NCI-H2227 (cell line): ENCODE data around the gene GAK.

Source experiments
- DNase-seq: peaks from one replicate; lab custom pipeline; 2025; ENCODE audit not compliant: unreplicated experiment; lab: John Stamatoyannopoulos, UW

GAK gene

GRCh38 chr4:909131-909571 lies 23.0 kb downstream of the GAK start:
- no peak for DNase-seq

- DNase-seq: no peak
These were observed 24.3 kb downstream of the GAK start for GRCh38 chr4:907691-908425.

GRCh38 chr4:907103-907400 lies 25.1 kb downstream of the GAK start:
- DNase-seq: no peak

- no peak for DNase-seq
These were observed 25.6 kb downstream of the GAK start for GRCh38 chr4:906339-907102.

DNA sequence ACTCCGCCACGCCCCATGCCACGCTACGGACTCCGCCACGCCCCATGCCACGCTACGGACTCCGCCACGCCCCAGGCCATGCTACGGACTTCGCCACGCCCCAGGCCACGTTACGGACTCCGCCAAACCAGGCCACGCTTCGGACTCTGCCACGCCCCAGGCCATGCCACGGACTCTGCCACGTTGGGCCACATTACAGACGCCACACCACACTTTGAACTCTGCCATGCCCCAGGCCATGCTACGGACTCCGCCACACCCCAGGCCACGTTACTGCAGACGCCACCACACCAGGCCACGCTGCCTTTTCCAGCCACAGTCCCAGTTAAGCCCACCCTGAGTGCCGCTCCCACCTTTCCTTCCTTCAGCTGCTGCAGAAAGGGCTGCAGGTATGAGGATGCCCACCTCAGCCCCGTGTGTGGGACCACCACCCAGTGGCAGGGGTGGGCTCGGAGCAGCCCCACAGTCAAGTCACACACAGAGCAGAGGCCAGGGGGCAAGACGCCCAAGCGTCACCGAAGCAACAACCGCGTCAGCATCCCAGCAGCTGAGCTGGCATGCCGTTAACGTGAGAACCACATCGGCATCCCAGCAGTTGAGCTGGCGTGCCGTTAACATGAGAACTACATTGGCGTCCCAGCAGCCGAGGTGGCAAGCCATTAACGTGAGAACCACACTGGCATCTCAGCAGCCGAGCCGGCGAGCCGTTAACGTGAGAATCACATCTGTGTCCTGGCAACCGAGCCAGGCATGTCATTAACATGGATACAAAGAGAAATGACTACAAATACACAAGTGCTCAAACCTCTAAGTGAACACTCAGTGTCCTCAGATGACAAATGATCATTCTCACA lies 26.4 kb downstream of the GAK start:
- DNase-seq: no peak

- DNase-seq: no peak
These were observed 28.8 kb downstream of the GAK start for GRCh38 chr4:903066-904046.

- no peak for DNase-seq
These were observed 30.8 kb downstream of the GAK start for GRCh38 chr4:901192-901910.

DNA sequence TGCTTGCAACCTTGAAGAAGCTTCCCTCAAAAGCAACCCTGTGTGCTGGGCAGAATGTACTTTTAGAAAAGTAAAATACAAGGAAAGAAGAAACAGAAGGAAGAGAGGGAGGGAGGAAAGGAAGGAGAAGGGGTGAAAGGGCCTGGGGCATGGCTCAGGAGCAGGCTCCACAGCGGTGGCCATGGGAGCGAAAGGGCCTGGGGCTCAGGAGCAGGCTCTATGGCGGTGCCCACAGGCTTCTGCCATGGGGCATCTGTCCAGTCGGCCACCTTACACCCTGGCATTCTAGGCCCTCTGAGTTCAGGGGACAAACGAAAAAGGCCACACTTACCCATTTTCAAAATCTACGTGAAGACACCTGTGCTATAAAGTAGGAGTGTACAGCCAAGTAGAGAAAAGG lies 31.4 kb downstream of the GAK start:
- no peak for DNase-seq

DNA sequence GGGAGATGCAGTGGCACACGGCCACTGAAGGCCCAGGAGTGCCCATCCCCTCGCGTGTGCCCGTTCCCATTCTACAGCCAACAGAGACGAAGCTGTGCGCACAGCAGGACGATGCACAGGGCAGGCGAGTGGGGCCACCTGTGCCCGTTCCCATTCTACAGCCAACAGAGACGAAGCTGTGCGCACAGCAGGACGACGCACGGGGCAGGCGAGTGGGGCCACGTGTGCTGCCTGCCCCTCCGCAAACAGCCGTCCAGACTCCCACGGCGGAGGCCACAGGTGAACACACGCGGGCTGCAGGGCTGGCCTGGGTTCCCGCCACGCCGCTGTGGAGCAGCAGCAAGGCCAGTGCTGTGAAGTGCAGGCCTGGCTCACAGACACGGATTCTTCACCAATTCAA lies 32.0 kb downstream of the GAK start:
- DNase-seq: no peak

DNA sequence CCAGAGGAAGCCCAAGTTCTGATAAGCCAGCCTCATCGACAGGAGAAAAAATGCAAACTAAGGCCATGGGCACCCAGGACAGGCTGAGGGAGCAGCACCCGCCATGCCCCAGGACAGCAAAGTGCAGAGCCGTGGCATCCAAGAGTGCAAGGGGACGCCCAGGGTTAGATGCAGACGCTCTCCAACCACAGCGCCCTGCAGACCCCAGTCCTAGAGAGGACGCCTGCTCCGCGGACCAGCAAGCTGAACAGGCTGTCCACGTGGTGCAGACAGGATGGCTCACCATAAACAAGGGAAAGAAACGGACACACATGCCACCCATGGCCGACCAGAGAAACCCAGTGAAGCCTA lies 32.6 kb downstream of the GAK start:
- no peak for DNase-seq

- DNase-seq: no peak
These were observed 33.1 kb downstream of the GAK start for GRCh38 chr4:898869-899555.

- no peak for DNase-seq
These were observed 34.0 kb downstream of the GAK start for GRCh38 chr4:898123-898522.

DNA sequence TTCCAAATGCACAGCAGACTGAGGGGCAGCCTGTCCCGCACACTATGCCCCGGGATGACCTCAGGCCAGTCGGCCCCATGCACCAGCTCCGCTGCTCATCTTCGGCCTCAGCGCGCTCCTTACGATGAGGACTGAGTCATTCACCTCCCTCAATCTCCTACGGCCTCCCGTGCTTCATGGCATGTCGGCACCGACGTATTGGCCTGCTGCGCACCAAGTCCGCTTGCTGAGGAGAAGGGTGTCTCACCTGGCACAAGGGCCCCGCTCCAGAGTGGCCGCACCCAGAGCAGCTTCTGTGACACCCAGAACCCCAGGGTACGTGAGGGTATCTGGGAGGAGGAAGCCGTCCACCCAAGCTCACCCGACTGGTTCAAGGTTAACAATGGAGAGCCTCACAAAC lies 35.5 kb downstream of the GAK start:
- DNase-seq: no peak

- no peak for DNase-seq
These were observed 35.9 kb downstream of the GAK start for GRCh38 chr4:896216-896615.

GRCh38 chr4:895596-895995 lies 36.5 kb downstream of the GAK start:
- no peak for DNase-seq

DNA sequence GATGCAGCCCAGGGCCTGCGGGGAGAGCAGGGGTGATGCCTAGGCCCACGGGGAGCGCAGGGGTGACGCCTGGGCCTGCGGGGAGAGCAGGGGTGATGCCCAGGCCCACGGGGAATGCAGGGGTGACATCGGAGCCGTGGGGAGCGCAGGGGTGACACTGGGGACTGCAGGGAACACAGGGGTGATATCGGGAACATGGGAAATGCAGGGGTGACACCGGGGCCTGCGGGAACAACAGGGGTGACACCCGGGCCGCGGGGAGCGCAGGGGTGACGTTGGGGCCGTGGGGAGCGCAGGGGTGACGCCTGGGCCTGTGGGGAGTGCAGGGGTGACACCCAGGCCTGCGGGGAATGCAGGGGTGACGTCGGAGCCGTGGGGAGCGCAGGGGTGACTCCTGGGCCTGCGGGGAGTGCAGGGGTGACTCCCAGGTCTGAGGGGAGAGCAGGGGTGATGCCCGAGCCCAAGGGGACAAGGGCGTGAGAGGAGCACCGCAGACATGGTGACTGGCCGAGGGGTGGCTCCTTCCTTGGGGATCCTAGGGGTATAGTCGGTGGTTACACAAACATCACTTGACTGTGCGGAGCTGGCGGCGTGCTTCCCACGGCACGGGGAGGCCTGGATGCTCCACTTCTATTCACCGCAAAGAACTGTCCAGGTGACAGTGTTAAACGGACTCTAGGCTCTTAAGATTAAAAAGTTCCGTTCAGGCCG lies 38.0 kb downstream of the GAK start:
- DNase-seq: no peak

- DNase-seq: no peak
These were observed 38.7 kb downstream of the GAK start for GRCh38 chr4:893276-893994.

DNA sequence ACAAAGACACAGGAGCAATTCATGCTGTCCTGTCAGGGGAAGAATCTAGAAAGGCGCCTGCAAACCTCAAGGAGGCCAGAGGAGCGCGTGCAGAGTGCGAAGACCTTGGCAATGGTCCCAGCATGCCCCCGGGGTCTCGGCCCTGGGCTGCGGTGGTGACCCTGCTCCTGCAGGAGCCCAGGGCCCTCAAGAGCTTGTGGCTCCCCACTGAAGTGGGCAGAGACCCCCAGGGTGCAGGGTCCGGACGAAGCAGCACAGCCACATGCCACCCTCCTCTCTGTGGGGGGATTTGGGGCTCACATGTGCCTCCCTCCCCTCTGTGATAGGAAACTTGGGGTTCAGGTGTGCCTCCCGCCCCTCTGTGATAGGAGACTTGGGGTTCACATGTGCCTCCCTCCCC lies 39.3 kb downstream of the GAK start:
- DNase-seq: no peak
